Measurements from ENCODE around the gene GP1BB. TPM values are rescaled to one million over a fixed set of nuclear protein-coding genes. Genes with fewer than 3 reads are reported as not detected.

Gene GP1BB
- total and polyA plus RNA-seq, 2 donors (not counting 3 experiments of a cell fraction or from before 2014, with no cell fraction given), result 1.7 to 6.2 TPM

DNA sequence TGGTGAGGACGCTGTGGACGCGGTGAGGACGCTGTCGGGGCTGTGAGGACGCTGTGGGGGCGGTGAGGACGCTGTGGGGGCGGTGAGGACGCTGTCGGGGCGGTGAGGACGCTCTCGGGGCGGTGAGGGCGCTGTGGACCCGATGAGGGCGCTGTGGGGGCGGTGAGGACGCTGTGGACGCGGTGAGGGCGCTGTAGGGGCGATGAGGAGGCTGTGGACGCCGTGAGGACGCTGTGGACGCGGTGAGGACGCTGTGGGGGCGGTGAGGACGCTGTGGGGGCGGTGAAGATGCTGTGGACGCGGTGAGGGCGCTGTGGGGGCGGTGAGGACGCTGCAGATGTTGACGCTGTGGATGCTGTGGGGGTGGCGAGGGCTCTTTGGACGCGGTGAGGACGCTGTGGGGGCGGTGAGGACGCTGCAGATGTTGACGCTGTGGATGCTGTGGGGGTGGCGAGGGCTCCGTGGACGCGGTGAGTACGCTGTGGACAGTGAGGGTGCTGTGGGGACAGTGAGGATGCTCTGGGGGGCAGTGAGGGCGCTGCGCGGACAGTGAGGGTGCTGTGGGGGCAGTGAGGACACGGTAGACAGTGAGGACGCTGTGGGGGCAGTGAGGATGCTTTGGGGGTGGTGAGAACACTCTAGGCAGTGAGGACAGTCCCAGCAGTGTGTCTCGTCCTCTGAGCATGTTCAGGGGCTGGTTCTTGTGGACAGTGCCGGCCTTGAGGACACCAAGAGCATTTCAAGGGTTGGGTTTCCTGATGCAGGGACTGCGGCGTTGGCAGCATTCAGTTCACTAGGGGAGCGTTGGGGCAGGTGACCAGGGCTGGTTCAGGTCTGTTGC, 4.2 kb downstream of the GP1BB start:
- no peak for DNase-seq (ENCODE audit: low read depth, low spot score)
- no peak overlapping the region for H3K4me2 ChIP-seq (ENCODE audit: insufficient read depth, low read length)
- H3K79me2 ChIP-seq (ENCODE audit: control insufficient read depth, insufficient read depth, low read length), result no peaks in the 10 kb centered on the region
- H4K20me1 ChIP-seq (replicated peaks; ENCODE audit: control insufficient read depth, extremely low read depth, insufficient read depth, low read length), result no peaks in the 10 kb centered on the region
- H3K27me3 ChIP-seq (ENCODE audit: control insufficient read depth in 2 of 2, insufficient read depth in 2 of 2, low read length in 2 of 2), result peaks cover 0 to 2% of the 10 kb centered on the region in 2 experiments
- H3K9me1 ChIP-seq (replicated peaks; ENCODE audit: control insufficient read depth, extremely low read depth, insufficient read depth, low read length), result no peaks in the 10 kb centered on the region
- dilution Hi-C loops (cut with MboI; ENCODE audit: extremely low pct_ligation_motif_present, low sequenced_read_pairs), result no loop called here
- CTCF ChIA-PET, result interaction anchor here (5.5 kb wide), 1 partner anchor 185 kb away, joined by 372 read pairs; no protein-coding TSS in a partner anchor
- intact Hi-C loops (cut with micrococcal nuclease), result no loop called here
- no peak for TF ChIP-seq POLR2A (IDR thresholded peaks at IDR 0.05; ENCODE audit: low read depth, low read length)
- TF ChIP-seq POLR2AphosphoS5 (IDR thresholded peaks at IDR 0.05; ENCODE audit: insufficient read depth, low read depth, low read length), result no peak
- no peak for TF ChIP-seq EZH2 (IDR thresholded peaks at IDR 0.05; ENCODE audit: borderline replicate concordance, low read depth, low read length, severe bottlenecking)
- no peak for TF ChIP-seq GATA2 (IDR thresholded peaks at IDR 0.05; ENCODE audit: insufficient read depth, insufficient read length, low read depth, low read length)
- no peak for TF ChIP-seq FOS (IDR thresholded peaks at IDR 0.05; ENCODE audit: borderline replicate concordance, insufficient read depth, low read length)
- BruUV-seq (replicated peaks), result no TSS peak
- H2AFZ ChIP-seq (ENCODE audit: low read depth, low read length), result no peak overlapping the region
- H3K36me3 ChIP-seq (ENCODE audit: control insufficient read depth in 2 of 2, extremely low read depth in 1 of 2, insufficient read depth in 2 of 2, low read length in 2 of 2), result no peaks in the 10 kb centered on the region
- FAIRE-seq, result no peak
- no peak overlapping the region for H3K4me3 ChIP-seq (replicated peaks in 1 of 3; ENCODE audit: insufficient read depth in 1 of 3, low read depth in 1 of 3, low read length in 3 of 3)
- H3K9me3 ChIP-seq (replicated peaks; ENCODE audit: control insufficient read depth, insufficient read depth, low read length), result no peaks in the 10 kb centered on the region
- no peak overlapping the region for H3K27ac ChIP-seq (ENCODE audit: insufficient read depth, low read depth, low read length)
- no peak overlapping the region for H3K9ac ChIP-seq (replicated peaks; ENCODE audit: extremely low read depth, insufficient read depth, low read length)
- peaks cover 3% of the 10 kb centered on the region for H3K4me1 ChIP-seq (ENCODE audit: control insufficient read depth, extremely low read depth, insufficient read depth, low read length)
- POLR2A ChIA-PET, result no interaction called here

DNA sequence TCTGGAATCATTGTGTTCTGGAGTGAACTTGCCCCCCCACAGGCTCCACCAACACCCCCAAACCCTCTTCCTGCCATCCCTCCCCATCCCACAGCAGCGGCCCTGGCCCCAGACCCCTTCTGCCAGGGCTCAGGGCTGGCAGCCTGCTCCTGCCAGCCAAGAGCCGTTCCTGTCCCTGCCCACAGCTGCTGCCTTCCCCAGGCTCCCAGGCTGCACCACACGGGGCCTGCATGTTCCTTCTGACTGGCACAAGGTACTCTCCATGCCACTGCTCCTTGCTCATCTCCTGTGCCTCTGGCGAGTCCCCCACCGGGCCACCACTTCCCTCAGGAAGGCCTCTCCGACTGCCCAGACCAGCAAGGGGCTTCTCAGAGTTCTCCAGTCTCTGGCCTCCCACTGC, 4.9 kb downstream of the GP1BB start:
- no peaks in the 10 kb centered on the region for H3K9me3 ChIP-seq (replicated peaks; ENCODE audit: control insufficient read depth, insufficient read depth, low read length)
- TF ChIP-seq, protein P1, sequence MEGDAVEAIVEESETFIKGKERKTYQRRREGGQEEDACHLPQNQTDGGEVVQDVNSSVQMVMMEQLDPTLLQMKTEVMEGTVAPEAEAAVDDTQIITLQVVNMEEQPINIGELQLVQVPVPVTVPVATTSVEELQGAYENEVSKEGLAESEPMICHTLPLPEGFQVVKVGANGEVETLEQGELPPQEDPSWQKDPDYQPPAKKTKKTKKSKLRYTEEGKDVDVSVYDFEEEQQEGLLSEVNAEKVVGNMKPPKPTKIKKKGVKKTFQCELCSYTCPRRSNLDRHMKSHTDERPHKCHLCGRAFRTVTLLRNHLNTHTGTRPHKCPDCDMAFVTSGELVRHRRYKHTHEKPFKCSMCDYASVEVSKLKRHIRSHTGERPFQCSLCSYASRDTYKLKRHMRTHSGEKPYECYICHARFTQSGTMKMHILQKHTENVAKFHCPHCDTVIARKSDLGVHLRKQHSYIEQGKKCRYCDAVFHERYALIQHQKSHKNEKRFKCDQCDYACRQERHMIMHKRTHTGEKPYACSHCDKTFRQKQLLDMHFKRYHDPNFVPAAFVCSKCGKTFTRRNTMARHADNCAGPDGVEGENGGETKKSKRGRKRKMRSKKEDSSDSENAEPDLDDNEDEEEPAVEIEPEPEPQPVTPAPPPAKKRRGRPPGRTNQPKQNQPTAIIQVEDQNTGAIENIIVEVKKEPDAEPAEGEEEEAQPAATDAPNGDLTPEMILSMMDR (IDR thresholded peaks at IDR 0.05; ENCODE audit: extremely low read depth in 1 of 2, insufficient read depth in 1 of 2, low read depth in 1 of 2, low read length in 2 of 2), result no peak
- TF ChIP-seq POLR2A (IDR thresholded peaks at IDR 0.05; ENCODE audit: low read depth, low read length), result no peak
- TF ChIP-seq GATA2 (IDR thresholded peaks at IDR 0.05; ENCODE audit: insufficient read depth, insufficient read length, low read depth, low read length), result no peak
- TF ChIP-seq JUN (IDR thresholded peaks at IDR 0.05; ENCODE audit: borderline replicate concordance, insufficient read depth, insufficient read length, low read depth), result no peak
- TF ChIP-seq FOS (IDR thresholded peaks at IDR 0.05; ENCODE audit: borderline replicate concordance, insufficient read depth, low read length), result no peak
- no peak for TF ChIP-seq EZH2 (IDR thresholded peaks at IDR 0.05; ENCODE audit: borderline replicate concordance, low read depth, low read length, severe bottlenecking)
- TF ChIP-seq POLR2AphosphoS5 (IDR thresholded peaks at IDR 0.05; ENCODE audit: insufficient read depth, low read depth, low read length), result no peak
- TF ChIP-seq MYC (IDR thresholded peaks at IDR 0.05; ENCODE audit: low read depth, low read length), result no peak
- ChIA-PET CTCF (interaction anchor here (5.5 kb wide), 1 partner anchor 184 kb away, joined by 372 read pairs; no protein-coding TSS in a partner anchor), POLR2A (no interaction called here)
- no peaks in the 10 kb centered on the region for H4K20me1 ChIP-seq (replicated peaks; ENCODE audit: control insufficient read depth, extremely low read depth, insufficient read depth, low read length)
- dilution Hi-C loops (cut with MboI; ENCODE audit: extremely low pct_ligation_motif_present, low sequenced_read_pairs), result no loop called here
- H3K27me3 ChIP-seq (ENCODE audit: control insufficient read depth in 2 of 2, insufficient read depth in 2 of 2, low read length in 2 of 2), result peaks cover 0 to 2% of the 10 kb centered on the region in 2 experiments
- intact Hi-C loops (cut with micrococcal nuclease), result no loop called here
- no peaks in the 10 kb centered on the region for H3K36me3 ChIP-seq (ENCODE audit: control insufficient read depth in 2 of 2, extremely low read depth in 1 of 2, insufficient read depth in 2 of 2, low read length in 2 of 2)
- DNase-seq (ENCODE audit: low read depth, low spot score) (no peak), FAIRE-seq (no peak)
- BruUV-seq (replicated peaks), result no TSS peak
- H3K4me2 ChIP-seq (ENCODE audit: insufficient read depth, low read length), result no peak overlapping the region
- peaks cover 3% of the 10 kb centered on the region for H3K4me1 ChIP-seq (ENCODE audit: control insufficient read depth, extremely low read depth, insufficient read depth, low read length)
- no peak overlapping the region for H2AFZ ChIP-seq (ENCODE audit: low read depth, low read length)
- no peak overlapping the region for H3K9ac ChIP-seq (replicated peaks; ENCODE audit: extremely low read depth, insufficient read depth, low read length)
- H3K4me3 ChIP-seq (replicated peaks in 1 of 3; ENCODE audit: insufficient read depth in 1 of 3, low read depth in 1 of 3, low read length in 3 of 3), result no peak overlapping the region
- no peaks in the 10 kb centered on the region for H3K9me1 ChIP-seq (replicated peaks; ENCODE audit: control insufficient read depth, extremely low read depth, insufficient read depth, low read length)
- no peak overlapping the region for H3K27ac ChIP-seq (ENCODE audit: insufficient read depth, low read depth, low read length)
- no peaks in the 10 kb centered on the region for H3K79me2 ChIP-seq (ENCODE audit: control insufficient read depth, insufficient read depth, low read length)

All from endothelial cell of umbilical vein (primary cell).